Endothelial cell of umbilical vein (primary cell): ENCODE results near the gene ZBTB20. TPM values are rescaled to one million over a fixed set of nuclear protein-coding genes. Genes with fewer than 3 reads are reported as not detected.

ENCODE experiments used
- BruUV-seq: library from RNA; stranded (reverse); fragments of 400-500 nt; replicated peaks from 2 replicates; lab custom pipeline; 2021; lab: Mats Ljungman, UMichigan
- CTCF ChIA-PET: fragments of 300-600, 350-600 bp; sonication (Branson Sonifier 250); formaldehyde crosslinking; loops from one replicate; lab custom pipeline; 2021; ENCODE audit warnings: antibody characterized with exemption, inconsistent platforms; lab: Charles Lee
- POLR2A ChIA-PET: fragments of 300-600, 350-600 bp; sonication (Branson Sonifier 250); formaldehyde crosslinking; loops from one replicate; lab custom pipeline; 2021; ENCODE audit warnings: antibody characterized with exemption, inconsistent platforms; lab: Charles Lee
- DNase-seq: peaks from one replicate; pipeline ENCODE4 v3.0.0-alpha.2; 2011; ENCODE audit warnings: low read depth, low spot score
- FAIRE-seq: peaks from 2 replicates; lab custom pipeline; 2011; peaks lifted over from hg19 to GRCh38; lab: Jason Lieb, UNC
- H2AFZ ChIP-seq: 2 replicates; pipeline ENCODE4 v1.6.0; 2012; ENCODE audit warnings: low read depth, low read length, control low read depth, inconsistent platforms
- H3K27ac ChIP-seq: 2 replicates; pipeline ENCODE4 v1.5.1; 2011; ENCODE audit warnings: low read depth, mild to moderate bottlenecking, control low read depth, low read length, moderate library complexity; ENCODE audit not compliant: insufficient read depth
- H3K27me3 ChIP-seq, 2 experiments: 2 replicates each; pipeline versions ENCODE4 v1.6.0 to v1.6.1; 2011; ENCODE audit warnings: low read length in 2 of 2, mixed read lengths in 1 of 2; ENCODE audit not compliant: control insufficient read depth in 2 of 2, insufficient read depth in 2 of 2
- H3K36me3 ChIP-seq, 2 experiments: 2 replicates in 1 of 2; 3 replicates in 1 of 2; pipeline ENCODE4 v1.5.1; 2011; ENCODE audit warnings: low read length in 2 of 2, mild to moderate bottlenecking in 1 of 2, moderate library complexity in 1 of 2; ENCODE audit not compliant: control insufficient read depth in 2 of 2, insufficient read depth in 2 of 2; ENCODE audit errors: extremely low read depth in 1 of 2
- H3K4me1 ChIP-seq: 3 replicates; pipeline ENCODE4 v1.5.1; 2011; ENCODE audit warnings: mild to moderate bottlenecking, low read length; ENCODE audit not compliant: control insufficient read depth, insufficient read depth; ENCODE audit errors: extremely low read depth
- H3K4me2 ChIP-seq: 2 replicates; pipeline ENCODE4 v1.6.1; 2011; ENCODE audit warnings: low read length, control low read depth, mixed read lengths; ENCODE audit not compliant: insufficient read depth
- H3K4me3 ChIP-seq, 3 experiments: fragments of 200-600 bp in 1 of 3; sonication (generic), shearing (Covaris generic) in 1 of 3; replicated peaks in 1 of 3; 2 replicates each; pipeline ENCODE4 v1.5.1; 2011 to 2016; ENCODE audit warnings: control low read depth in 3 of 3, low read length in 3 of 3, mild to moderate bottlenecking in 2 of 3, inconsistent platforms in 1 of 3, low read depth in 1 of 3, moderate library complexity in 1 of 3; ENCODE audit not compliant: insufficient read depth in 1 of 3
- H3K79me2 ChIP-seq: 2 replicates; pipeline ENCODE4 v1.6.0; 2012; ENCODE audit warnings: low read length, inconsistent platforms; ENCODE audit not compliant: control insufficient read depth, insufficient read depth
- H3K9ac ChIP-seq: replicated peaks from 2 replicates; pipeline ENCODE3; 2011; ENCODE audit warnings: low read length, control low read depth; ENCODE audit not compliant: insufficient read depth; ENCODE audit errors: extremely low read depth
- H3K9me1 ChIP-seq: replicated peaks from 3 replicates; pipeline ENCODE4 v1.6.0; 2011; ENCODE audit warnings: mild to moderate bottlenecking, low read length; ENCODE audit not compliant: control insufficient read depth, insufficient read depth; ENCODE audit errors: extremely low read depth
- H3K9me3 ChIP-seq: replicated peaks from 2 replicates; pipeline ENCODE4 v1.5.1; 2012; ENCODE audit warnings: low read length, inconsistent platforms; ENCODE audit not compliant: control insufficient read depth, insufficient read depth
- H4K20me1 ChIP-seq: replicated peaks from 2 replicates; pipeline ENCODE3; 2011; ENCODE audit warnings: mild to moderate bottlenecking, low read length; ENCODE audit not compliant: control insufficient read depth, insufficient read depth; ENCODE audit errors: extremely low read depth
- EZH2 ChIP-seq: IDR thresholded peaks from 2 replicates; pipeline ENCODE4 v1.6.1; 2012; ENCODE audit warnings: borderline replicate concordance, low read depth, mild to moderate bottlenecking, moderate library complexity, low read length, inconsistent platforms; ENCODE audit not compliant: severe bottlenecking
- FOS ChIP-seq: IDR thresholded peaks from 2 replicates; pipeline ENCODE4 v1.6.1; 2011; ENCODE audit warnings: mild to moderate bottlenecking, low read length, moderate library complexity, borderline replicate concordance; ENCODE audit not compliant: insufficient read depth
- GATA2 ChIP-seq: IDR thresholded peaks from 2 replicates; pipeline ENCODE4 v1.7.0; 2011; ENCODE audit warnings: low read depth, mild to moderate bottlenecking, moderate library complexity, mixed read lengths, low read length; ENCODE audit not compliant: insufficient read length, insufficient read depth
- JUN ChIP-seq: IDR thresholded peaks from 2 replicates; pipeline ENCODE4 v1.6.1; 2011; ENCODE audit warnings: borderline replicate concordance, low read depth; ENCODE audit not compliant: insufficient read length, insufficient read depth
- MYC ChIP-seq: IDR thresholded peaks from one replicate; pipeline ENCODE4 v1.6.1; 2011; ENCODE audit warnings: mild to moderate bottlenecking, low read depth, low read length
- POLR2A ChIP-seq: IDR thresholded peaks from 2 replicates; pipeline ENCODE4 v1.6.1; 2012; ENCODE audit warnings: low read depth, mild to moderate bottlenecking, control low read depth, low read length
- POLR2AphosphoS5 ChIP-seq: IDR thresholded peaks from 2 replicates; pipeline ENCODE4 v1.6.1; 2012; ENCODE audit warnings: low read depth, mild to moderate bottlenecking, control low read depth, low read length, moderate library complexity; ENCODE audit not compliant: insufficient read depth
- dilution Hi-C: fragments of 300-500 bp; cut with MboI; formaldehyde crosslinking; loops from one replicate; pipeline ENCODE4 v1.15.0; 2019; ENCODE audit warnings: low sequenced_read_pairs; ENCODE audit not compliant: extremely low pct_ligation_motif_present
- intact Hi-C: fragments of 100-400 bp; cut with micrococcal nuclease; formaldehyde crosslinking; loops from one replicate; pipeline ENCODE4 v1.10.0; 2022
- polyA plus RNA-seq, 4 experiments: library from polyadenylated mRNA; depleted of rRNA in 3 of 4; stranded (reverse) in 3 of 4; unstranded in 1 of 4; fragments of >200 nt; gene quantifications; 2 replicates each; pipeline versions ENCODE4 v1.2.1 to v1.2.3, GENCODE V29; 2011 to 2012; ENCODE audit warnings: missing spikeins in 1 of 4
- total RNA-seq: library from RNA; stranded (reverse); gene quantifications from 2 replicates; pipeline ENCODE4 v1.2.3, GENCODE V29; 2021
- TF ChIP-seq, protein P1 (sequence below), 2 donors: IDR thresholded peaks; 1 replicate in 1 of 2; 2 replicates in 1 of 2; pipeline ENCODE4 v1.5.1; 2011; ENCODE audit warnings: low read length in 2 of 2, mild to moderate bottlenecking in 2 of 2, moderate library complexity in 2 of 2, control low read depth in 1 of 2, inconsistent platforms in 1 of 2, low read depth in 1 of 2; ENCODE audit not compliant: insufficient read depth in 1 of 2; ENCODE audit errors: extremely low read depth in 1 of 2
- TF ChIP-seq, protein P2 (sequence below): IDR thresholded peaks from 2 replicates; pipeline ENCODE4 v1.6.1; 2011; ENCODE audit not compliant: insufficient read depth, insufficient read length

The ZBTB20 gene
- total and polyA plus RNA-seq, 2 donors (not counting 3 experiments of a cell fraction or from before 2014, with no cell fraction given), result 2.1 to 20.5 TPM

DNA sequence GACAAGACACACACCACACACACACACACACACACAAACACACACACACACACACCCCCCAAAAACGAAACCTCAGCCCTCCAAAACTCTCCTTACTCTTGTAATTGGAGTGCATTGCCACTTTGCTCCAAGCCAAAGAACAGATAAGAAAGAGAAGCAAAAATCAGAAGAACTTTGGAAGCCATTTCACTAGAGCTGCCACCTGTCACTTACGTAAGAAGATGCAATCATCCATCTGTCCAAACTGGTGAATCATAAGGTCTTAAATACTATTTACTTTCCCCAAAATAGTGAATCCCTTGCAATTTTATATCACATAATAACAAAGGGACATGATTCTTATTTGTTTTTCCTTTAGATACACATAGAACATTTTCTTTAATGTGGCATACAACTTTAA, 285.4 kb downstream of the ZBTB20 start:
- dilution Hi-C loops, result no loop called here

More for the DNA sequence above, 285.4 kb downstream of the ZBTB20 start:
- no TSS peak for BruUV-seq
- Histone ChIP-seq H4K20me1 (no peaks in the 10 kb centered on the region), H3K9me1 (no peaks in the 10 kb centered on the region), H3K27ac (no peak overlapping the region), H3K36me3 (no peaks in the 10 kb centered on the region), H2AFZ (no peak overlapping the region), H3K4me1 (no peaks in the 10 kb centered on the region), H3K9me3 (no peaks in the 10 kb centered on the region), H3K9ac (no peak overlapping the region), H3K4me2 (no peak overlapping the region), H3K79me2 (no peaks in the 10 kb centered on the region), H3K4me3 (no peak overlapping the region), H3K27me3 (no peaks in the 10 kb centered on the region)
- CTCF ChIA-PET, result no interaction called here
- no peak for TF ChIP-seq GATA2
- no peak for TF ChIP-seq POLR2A
- TF ChIP-seq FOS, result no peak
- no peak for TF ChIP-seq POLR2AphosphoS5
- TF ChIP-seq, protein P1, sequence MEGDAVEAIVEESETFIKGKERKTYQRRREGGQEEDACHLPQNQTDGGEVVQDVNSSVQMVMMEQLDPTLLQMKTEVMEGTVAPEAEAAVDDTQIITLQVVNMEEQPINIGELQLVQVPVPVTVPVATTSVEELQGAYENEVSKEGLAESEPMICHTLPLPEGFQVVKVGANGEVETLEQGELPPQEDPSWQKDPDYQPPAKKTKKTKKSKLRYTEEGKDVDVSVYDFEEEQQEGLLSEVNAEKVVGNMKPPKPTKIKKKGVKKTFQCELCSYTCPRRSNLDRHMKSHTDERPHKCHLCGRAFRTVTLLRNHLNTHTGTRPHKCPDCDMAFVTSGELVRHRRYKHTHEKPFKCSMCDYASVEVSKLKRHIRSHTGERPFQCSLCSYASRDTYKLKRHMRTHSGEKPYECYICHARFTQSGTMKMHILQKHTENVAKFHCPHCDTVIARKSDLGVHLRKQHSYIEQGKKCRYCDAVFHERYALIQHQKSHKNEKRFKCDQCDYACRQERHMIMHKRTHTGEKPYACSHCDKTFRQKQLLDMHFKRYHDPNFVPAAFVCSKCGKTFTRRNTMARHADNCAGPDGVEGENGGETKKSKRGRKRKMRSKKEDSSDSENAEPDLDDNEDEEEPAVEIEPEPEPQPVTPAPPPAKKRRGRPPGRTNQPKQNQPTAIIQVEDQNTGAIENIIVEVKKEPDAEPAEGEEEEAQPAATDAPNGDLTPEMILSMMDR (IDR thresholded peaks at IDR 0.05; ENCODE audit: extremely low read depth in 1 of 2, insufficient read depth in 1 of 2, low read depth in 1 of 2, low read length in 2 of 2), result no peak
- TF ChIP-seq EZH2, result no peak
- TF ChIP-seq MYC, result no peak
- TF ChIP-seq, protein P2, sequence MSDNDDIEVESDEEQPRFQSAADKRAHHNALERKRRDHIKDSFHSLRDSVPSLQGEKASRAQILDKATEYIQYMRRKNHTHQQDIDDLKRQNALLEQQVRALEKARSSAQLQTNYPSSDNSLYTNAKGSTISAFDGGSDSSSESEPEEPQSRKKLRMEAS, result no peak
- TF ChIP-seq JUN, result no peak
- POLR2A ChIA-PET, result no interaction called here
- intact Hi-C loops, result no loop called here
- DNase-seq, result no peak
- FAIRE-seq, result no peak
